ENCODE data around the gene OTOF. TPM values are rescaled to one million over a fixed set of nuclear protein-coding genes. Genes with fewer than 3 reads are reported as not detected.

OTOF gene
- total RNA-seq, 1 experiment from 2014 or later: not detected

- ChIA-PET CTCF (no interaction called here), POLR2A (ENCODE audit: low non-redundant PET) (no interaction called here)
- no peak overlapping the region for H3K27ac ChIP-seq (ENCODE audit: low read depth, low read length, poor library complexity, severe bottlenecking)
- H3K4me1 ChIP-seq (ENCODE audit: insufficient read depth, low read length, poor library complexity, severe bottlenecking): no peaks in the 10 kb centered on the region
- BruUV-seq (replicated peaks): no TSS peak
- intact Hi-C loops (cut with micrococcal nuclease; ENCODE audit: unreplicated experiment): no loop called here
- no peaks in the 10 kb centered on the region for H3K36me3 ChIP-seq (ENCODE audit: insufficient read depth, low read length, poor library complexity, severe bottlenecking)
- no peak for DNase-seq (ENCODE audit: low spot score)
- no peaks in the 10 kb centered on the region for H3K27me3 ChIP-seq (replicated peaks; ENCODE audit: insufficient read depth, low read depth, low read length, poor library complexity)
- no peak overlapping the region for H3K4me3 ChIP-seq (ENCODE audit: low read depth, low read length, poor library complexity, severe bottlenecking)
- TF ChIP-seq CTCF (conservative IDR thresholded peaks at IDR 0.05; ENCODE audit: low read depth, low read length) (no peak), EZH2 (IDR thresholded peaks at IDR 0.05; ENCODE audit: borderline replicate concordance, low read depth, low read length, poor library complexity, severe bottlenecking) (no peak)
- no peaks in the 10 kb centered on the region for H3K9me3 ChIP-seq (ENCODE audit: low read depth, low read length, poor library complexity, severe bottlenecking)
Measured at GRCh38 chr2:26423750-26424149, 54.2 kb downstream of the OTOF start.

- no peak overlapping the region for H3K27ac ChIP-seq (ENCODE audit: low read depth, low read length, poor library complexity, severe bottlenecking)
- no peak overlapping the region for H3K4me3 ChIP-seq (ENCODE audit: low read depth, low read length, poor library complexity, severe bottlenecking)
- no peaks in the 10 kb centered on the region for H3K27me3 ChIP-seq (replicated peaks; ENCODE audit: insufficient read depth, low read depth, low read length, poor library complexity)
- intact Hi-C loops (cut with micrococcal nuclease; ENCODE audit: unreplicated experiment): no loop called here
- no peaks in the 10 kb centered on the region for H3K9me3 ChIP-seq (ENCODE audit: low read depth, low read length, poor library complexity, severe bottlenecking)
- BruUV-seq (replicated peaks): no TSS peak
- H3K4me1 ChIP-seq (ENCODE audit: insufficient read depth, low read length, poor library complexity, severe bottlenecking): no peaks in the 10 kb centered on the region
- no peak for TF ChIP-seq CTCF (conservative IDR thresholded peaks at IDR 0.05; ENCODE audit: low read depth, low read length)
- no peak for TF ChIP-seq EZH2 (IDR thresholded peaks at IDR 0.05; ENCODE audit: borderline replicate concordance, low read depth, low read length, poor library complexity, severe bottlenecking)
- CTCF ChIA-PET: interaction anchor here (0.6 kb wide), 1 partner anchor 322 kb away, joined by 10 read pairs; no protein-coding TSS in a partner anchor
- H3K36me3 ChIP-seq (ENCODE audit: insufficient read depth, low read length, poor library complexity, severe bottlenecking): no peaks in the 10 kb centered on the region
- POLR2A ChIA-PET (ENCODE audit: low non-redundant PET): no interaction called here
- DNase-seq (ENCODE audit: low spot score): no peak
Measured at GRCh38 chr2:26422947-26423629, 54.8 kb downstream of the OTOF start.

- Histone ChIP-seq H3K36me3 (ENCODE audit: insufficient read depth, low read length, poor library complexity, severe bottlenecking) (no peaks in the 10 kb centered on the region), H3K4me3 (ENCODE audit: low read depth, low read length, poor library complexity, severe bottlenecking) (no peak overlapping the region), H3K9me3 (ENCODE audit: low read depth, low read length, poor library complexity, severe bottlenecking) (no peaks in the 10 kb centered on the region), H3K4me1 (ENCODE audit: insufficient read depth, low read length, poor library complexity, severe bottlenecking) (no peaks in the 10 kb centered on the region), H3K27ac (ENCODE audit: low read depth, low read length, poor library complexity, severe bottlenecking) (no peak overlapping the region), H3K27me3 (replicated peaks; ENCODE audit: insufficient read depth, low read depth, low read length, poor library complexity) (no peaks in the 10 kb centered on the region)
- TF ChIP-seq EZH2 (IDR thresholded peaks at IDR 0.05; ENCODE audit: borderline replicate concordance, low read depth, low read length, poor library complexity, severe bottlenecking) (no peak), CTCF (conservative IDR thresholded peaks at IDR 0.05; ENCODE audit: low read depth, low read length) (no peak)
- intact Hi-C loops (cut with micrococcal nuclease; ENCODE audit: unreplicated experiment): no loop called here
- no TSS peak for BruUV-seq (replicated peaks)
- CTCF ChIA-PET: no interaction called here
- no peak for DNase-seq (ENCODE audit: low spot score)
- POLR2A ChIA-PET (ENCODE audit: low non-redundant PET): interaction anchor here (0.7 kb wide), 1 partner anchor 46 kb away, joined by 14 read pairs; no protein-coding TSS in a partner anchor
Measured at GRCh38 chr2:26421961-26422360, 56.0 kb downstream of the OTOF start.

Measured in A673 (cell line).